ENCODE results near the gene ZNF732. TPM values are rescaled to one million over a fixed set of nuclear protein-coding genes. Genes with fewer than 3 reads are reported as not detected.
"Not testable (repeated sequence)": the region's sequence is repeated elsewhere in the genome, so short reads cannot be mapped to it uniquely, and the experiment has no call there.

ZNF732 gene
- total RNA-seq, 1 donor from 2014 or later: 0.79 TPM

GRCh38 chr4:306551-306961 is 1.3 kb upstream of the ZNF732 start:
- no peak for DNase-seq (ENCODE audit: low read depth)
- H3K36me3 ChIP-seq (ENCODE audit: control insufficient read depth, insufficient read depth, low read length): no peaks in the 10 kb centered on the region
- H3K4me3 ChIP-seq (ENCODE audit: low read depth, low read length): no peak overlapping the region
- TF ChIP-seq CTCF (IDR thresholded peaks at IDR 0.05; ENCODE audit: insufficient read depth, low read length, poor library complexity, severe bottlenecking): no peak
- peaks cover 5% of the 10 kb centered on the region for H3K27me3 ChIP-seq (ENCODE audit: control insufficient read depth, insufficient read depth, low read length)

DNA sequence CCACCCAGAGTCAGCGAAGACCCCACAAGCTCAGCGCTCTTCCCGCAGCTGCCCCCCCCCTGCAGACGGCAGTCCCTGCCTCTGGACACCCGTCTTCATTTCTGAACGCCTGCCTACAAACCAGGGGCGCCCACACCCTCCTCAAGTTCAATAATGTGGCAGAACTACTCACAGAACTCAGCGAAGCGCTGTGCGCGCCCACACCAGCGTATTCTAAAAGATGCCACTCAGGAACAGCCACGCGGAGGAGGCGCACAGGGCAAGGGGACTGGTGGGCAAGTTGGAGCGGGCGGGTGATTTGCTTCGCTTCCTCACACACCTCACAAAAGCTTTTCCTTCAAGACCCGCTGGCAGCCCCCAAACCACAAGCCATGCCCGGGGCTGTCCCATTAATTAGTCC is 758 bp downstream of the ZNF732 start:
- not testable (repeated sequence) for DNase-seq (ENCODE audit: low read depth); H3K27me3 ChIP-seq (ENCODE audit: control insufficient read depth, insufficient read depth, low read length); H3K36me3 ChIP-seq (ENCODE audit: control insufficient read depth, insufficient read depth, low read length)
- H3K4me3 ChIP-seq (ENCODE audit: low read depth, low read length): peak overlapping the region; percentile 51

- DNase-seq (ENCODE audit: low read depth): no peak
- H3K27me3 ChIP-seq (ENCODE audit: control insufficient read depth, insufficient read depth, low read length): peaks cover 5% of the 10 kb centered on the region
- no peaks in the 10 kb centered on the region for H3K36me3 ChIP-seq (ENCODE audit: control insufficient read depth, insufficient read depth, low read length)
- no peak for TF ChIP-seq CTCF (IDR thresholded peaks at IDR 0.05; ENCODE audit: insufficient read depth, low read length, poor library complexity, severe bottlenecking)
- H3K4me3 ChIP-seq (ENCODE audit: low read depth, low read length): no peak overlapping the region
Observed at GRCh38 chr4:302381-302780, 2.9 kb downstream of the ZNF732 start.

GRCh38 chr4:294732-295131 is 10.5 kb downstream of the ZNF732 start:
- no peak for DNase-seq (ENCODE audit: low read depth)
- H3K27me3 ChIP-seq (ENCODE audit: control insufficient read depth, insufficient read depth, low read length): no peaks in the 10 kb centered on the region
- H3K4me3 ChIP-seq (ENCODE audit: low read depth, low read length): no peak overlapping the region
- no peak for TF ChIP-seq CTCF (IDR thresholded peaks at IDR 0.05; ENCODE audit: insufficient read depth, low read length, poor library complexity, severe bottlenecking)
- H3K36me3 ChIP-seq (ENCODE audit: control insufficient read depth, insufficient read depth, low read length): no peaks in the 10 kb centered on the region

GRCh38 chr4:288891-289290 is 16.4 kb downstream of the ZNF732 start:
- H3K27me3 ChIP-seq (ENCODE audit: control insufficient read depth, insufficient read depth, low read length): no peaks in the 10 kb centered on the region
- H3K36me3 ChIP-seq (ENCODE audit: control insufficient read depth, insufficient read depth, low read length): no peaks in the 10 kb centered on the region
- no peak for TF ChIP-seq CTCF (IDR thresholded peaks at IDR 0.05; ENCODE audit: insufficient read depth, low read length, poor library complexity, severe bottlenecking)
- H3K4me3 ChIP-seq (ENCODE audit: low read depth, low read length): no peak overlapping the region
- no peak for DNase-seq (ENCODE audit: low read depth)

DNA sequence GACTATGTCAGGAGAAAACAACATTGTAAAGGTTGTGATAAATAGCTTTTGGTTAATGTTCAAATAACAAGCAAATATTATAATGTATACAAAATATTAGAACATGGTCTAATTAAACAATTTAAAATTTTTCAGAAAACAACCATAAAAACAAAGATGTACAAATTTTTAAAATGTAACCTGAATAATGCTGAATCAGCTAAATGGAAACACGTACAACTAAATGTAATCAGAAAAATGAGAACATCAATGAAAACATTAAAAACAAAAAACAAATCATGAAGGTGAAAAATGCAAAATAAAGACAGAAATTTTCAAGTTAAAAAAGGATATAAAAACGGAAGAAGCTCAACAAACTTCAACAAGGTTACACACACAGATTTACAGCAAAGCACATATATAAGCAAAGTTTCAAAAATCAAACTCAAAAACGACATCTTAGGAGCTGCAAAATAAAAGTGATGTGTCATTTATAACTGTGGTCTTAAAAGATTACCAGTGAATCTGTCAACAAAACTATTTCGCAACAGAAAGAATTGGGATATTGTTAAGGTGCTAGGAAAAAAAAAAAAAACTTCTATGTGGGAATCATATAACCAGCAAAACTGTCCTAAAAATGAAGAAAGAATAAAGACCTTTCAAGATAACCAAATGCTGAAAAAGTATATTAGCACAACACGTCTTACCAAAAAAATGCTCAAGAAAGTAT is 31.8 kb downstream of the ZNF732 start:
- no peak for TF ChIP-seq CTCF (IDR thresholded peaks at IDR 0.05; ENCODE audit: insufficient read depth, low read length, poor library complexity, severe bottlenecking)
- DNase-seq (ENCODE audit: low read depth): no peak
- H3K36me3 ChIP-seq (ENCODE audit: control insufficient read depth, insufficient read depth, low read length): no peaks in the 10 kb centered on the region

More for the DNA sequence above, 31.8 kb downstream of the ZNF732 start:
- Histone ChIP-seq H3K4me3 (ENCODE audit: low read depth, low read length) (no peak overlapping the region), H3K27me3 (ENCODE audit: control insufficient read depth, insufficient read depth, low read length) (no peaks in the 10 kb centered on the region)

Data from kidney epithelial cell (primary cell).